HepG2 (cell line): ENCODE results near the gene CIBAR2. TPM values are rescaled to one million over a fixed set of nuclear protein-coding genes. Genes with fewer than 3 reads are reported as not detected.

Experiments
- ATAC-seq: fragments of 200-7000 bp; cut with Tn5 transposase; 3 replicates; pipeline ENCODE4 v1.9.1; 2020; ENCODE audit warnings: mild to moderate bottlenecking, moderate library complexity
- BruUV-seq: library from RNA; stranded (reverse); fragments of 400-500 nt; replicated peaks from 2 replicates; lab custom pipeline; 2021; lab: Mats Ljungman, UMichigan
- CTCF ChIA-PET: fragments of 300-600 bp; formaldehyde crosslinking; extraction: SDS; loops from one replicate; lab custom pipeline; 2021; ENCODE audit warnings: low total read pairs, inconsistent platforms, low intra/inter-chr PET ratio; lab: Yijun Ruan, JAX
- POLR2A ChIA-PET: fragments of 350-600 bp; sonication (Branson Sonifier 250); formaldehyde crosslinking; loops from one replicate; lab custom pipeline; 2020; ENCODE audit warnings: antibody characterized with exemption, inconsistent platforms; lab: Yijun Ruan, JAX
- DNase-seq: peaks from one replicate; pipeline ENCODE4 v3.0.0-alpha.2; 2015; ENCODE audit warnings: low spot score
- FAIRE-seq: peaks from 3 replicates; lab custom pipeline; 2011; peaks lifted over from hg19 to GRCh38; lab: Jason Lieb, UNC
- H2AFZ ChIP-seq: one replicate; pipeline ENCODE4 v1.6.1; 2011; ENCODE audit warnings: low read length, inconsistent platforms
- H3K27ac ChIP-seq: fragments of 300-600 bp; 3 replicates; pipeline ENCODE4 v1.8.0; 2011; ENCODE audit warnings: mixed run types, mild to moderate bottlenecking, mixed read lengths, low read length, inconsistent platforms; ENCODE audit not compliant: insufficient read depth; ENCODE audit errors: extremely low read length
- H3K27me3 ChIP-seq, 2 experiments: fragments of 200-600 bp in 1 of 2; 2 replicates in 1 of 2; 3 replicates in 1 of 2; pipeline versions ENCODE4 v1.6.0 to v1.8.0; 2011; ENCODE audit warnings: low read length in 2 of 2, mild to moderate bottlenecking in 2 of 2, moderate library complexity in 2 of 2, inconsistent platforms in 1 of 2; ENCODE audit not compliant: insufficient read depth in 2 of 2, control insufficient read depth in 1 of 2
- H3K36me3 ChIP-seq, 2 experiments: fragments of 200-600 bp in 1 of 2; replicated peaks in 1 of 2; 2 replicates in 1 of 2; 3 replicates in 1 of 2; pipeline versions ENCODE4 v1.5.1 to v1.8.0; 2011; ENCODE audit warnings: low read length in 2 of 2, inconsistent platforms in 1 of 2; ENCODE audit not compliant: insufficient read depth in 2 of 2, control insufficient read depth in 1 of 2
- H3K4me1 ChIP-seq: 2 replicates; pipeline ENCODE4 v1.5.1; 2012; ENCODE audit warnings: low read length, inconsistent platforms; ENCODE audit not compliant: insufficient read depth
- H3K4me2 ChIP-seq: 2 replicates; pipeline ENCODE4 v1.6.0; 2011; ENCODE audit warnings: low read depth, low read length, inconsistent platforms
- H3K4me3 ChIP-seq, 3 experiments: fragments of 200-600 bp in 1 of 3; sonication (generic), shearing (Covaris generic) in 1 of 3; replicated peaks in 1 of 3; 2 replicates each; pipeline ENCODE4 v1.5.1; 2011 to 2016; ENCODE audit warnings: low read length in 3 of 3, inconsistent platforms in 2 of 3, low read depth in 2 of 3, mild to moderate bottlenecking in 2 of 3, control low read depth in 1 of 3, mixed read lengths in 1 of 3; ENCODE audit not compliant: insufficient read depth in 1 of 3
- H3K79me2 ChIP-seq: one replicate; pipeline ENCODE4 v1.6.1; 2011; ENCODE audit warnings: low read length, inconsistent platforms; ENCODE audit not compliant: insufficient read depth
- H3K9ac ChIP-seq: 2 replicates; pipeline ENCODE4 v1.6.0; 2011; ENCODE audit warnings: mild to moderate bottlenecking, low read depth, low read length, inconsistent platforms; ENCODE audit not compliant: insufficient read depth
- H3K9me3 ChIP-seq: 2 replicates; pipeline ENCODE4 v1.5.1; 2012; ENCODE audit warnings: mild to moderate bottlenecking, low read length
- H4K20me1 ChIP-seq: 2 replicates; pipeline ENCODE4 v1.6.0; 2011; ENCODE audit warnings: inconsistent platforms, mild to moderate bottlenecking, low read length, moderate library complexity; ENCODE audit not compliant: insufficient read depth
- GABPB1 ChIP-seq: IDR thresholded peaks from 2 replicates; pipeline ENCODE4 v1.6.1; 2016; ENCODE audit warnings: mild to moderate bottlenecking, missing genetic modification reagents, moderate library complexity, missing compliant biosample characterization
- JARID2 ChIP-seq: sonication (generic); formaldehyde crosslinking; IDR thresholded peaks from 2 replicates; pipeline ENCODE4 v1.8.1; 2023; ENCODE audit warnings: missing genetic modification reagents, inconsistent platforms; ENCODE audit not compliant: insufficient replicate concordance
- MED13 ChIP-seq: sonication (generic); formaldehyde crosslinking; IDR thresholded peaks from 2 replicates; pipeline ENCODE4 v1.5.0; 2020; ENCODE audit warnings: missing genetic modification reagents
- POLR2AphosphoS5 ChIP-seq: IDR thresholded peaks from 2 replicates; pipeline ENCODE4 v1.6.1; 2012; ENCODE audit warnings: low read depth, low read length
- ZNF607 ChIP-seq: sonication (generic); formaldehyde crosslinking; IDR thresholded peaks from 2 replicates; pipeline ENCODE4 v1.5.1; 2020; ENCODE audit warnings: missing genetic modification reagents, mild to moderate bottlenecking, borderline replicate concordance
- ZNF747 ChIP-seq: sonication (generic); formaldehyde crosslinking; IDR thresholded peaks from 2 replicates; pipeline ENCODE4 v1.8.1; 2023; ENCODE audit warnings: missing genetic modification reagents, mild to moderate bottlenecking, borderline replicate concordance
- WGBS: methylation state at CpG from one replicate; pipeline ENCODE4 v1.1.6; 2017; ENCODE audit warnings: low lambda C conversion rate; 5-methylcytosine and 5-hydroxymethylcytosine counted together
- in situ Hi-C: cut with HindIII; loops from 2 replicates; pipeline ENCODE4 v1.10.0; 2017; ENCODE audit warnings: low pct_unique_long_range_greater_than_20kb; ENCODE audit not compliant: extremely low pct_ligation_motif_present
- intact Hi-C: fragments of 100-400 bp; cut with micrococcal nuclease; formaldehyde crosslinking; loops from one replicate; pipeline ENCODE4 v1.10.0; 2022; ENCODE audit not compliant: unreplicated experiment
- polyA plus RNA-seq, 8 experiments: library from polyadenylated mRNA; depleted of rRNA in 3 of 8; stranded (reverse) in 7 of 8; unstranded in 1 of 8; fragments of >200 nt; fragmentation: Illumina TruSeq in 4 of 8; extraction: Trizol in 4 of 8; gene quantifications; 2 replicates each; pipeline versions ENCODE4 v1.2.1 to v1.2.3, GENCODE V29; 2011 to 2016; ENCODE audit warnings: low read depth in 4 of 8, missing spikeins in 1 of 8, mixed read lengths in 1 of 8; ENCODE audit not compliant: insufficient read depth in 1 of 8
- total RNA-seq, 5 experiments: library from RNA; depleted of rRNA; stranded (reverse); fragments of >200 nt; fragmentation: Illumina TruSeq; extraction: Trizol; gene quantifications; 2 replicates each; pipeline ENCODE4 v1.2.3, GENCODE V29; 2016; ENCODE audit warnings: low read depth in 1 of 5
- TF ChIP-seq, protein P1 (sequence below): sonication (generic); formaldehyde crosslinking; IDR thresholded peaks from 2 replicates; pipeline ENCODE4 v1.9.0; 2021; ENCODE audit warnings: missing genetic modification reagents, borderline replicate concordance
- TF ChIP-seq, protein P2 (sequence below): sonication (generic); formaldehyde crosslinking; IDR thresholded peaks from 2 replicates; pipeline ENCODE4 v1.4.0; 2020; ENCODE audit warnings: missing genetic modification reagents, borderline replicate concordance

The CIBAR2 gene
- total and polyA plus RNA-seq, 2 of the 13 experiments (the other 11 are each of a cell fraction or from before 2014, with no cell fraction given): not detected

DNA sequence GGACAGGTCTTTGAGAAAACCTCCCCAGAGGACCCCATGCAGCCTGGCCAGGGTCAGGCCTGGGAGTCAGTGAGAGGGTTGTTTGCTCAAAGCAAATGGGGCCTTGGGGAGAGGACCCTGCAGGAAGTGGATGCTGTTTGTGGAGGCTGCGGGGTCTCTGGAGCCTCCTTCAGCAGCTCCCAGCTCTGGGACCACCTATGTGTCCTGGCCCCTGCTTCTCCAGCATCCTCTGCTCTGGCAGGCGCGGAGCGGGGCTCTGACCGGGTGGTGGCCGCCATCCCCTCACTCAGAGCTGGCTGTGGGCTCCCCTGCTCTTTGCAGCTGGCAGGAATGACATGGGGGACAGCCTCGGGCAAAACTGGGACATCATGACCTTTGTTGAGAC lies 29.8 kb upstream of the CIBAR2 start:
- WGBS: 61% methylated on average over 6 of the region's 7 CpGs
- Histone ChIP-seq H3K79me2 (no peaks in the 10 kb centered on the region), H3K4me1 (peaks cover 98% of the 10 kb centered on the region), H2AFZ (no peak overlapping the region), H3K4me3 (peak overlapping the region in 1 of 3 experiments; percentile 59; a peak in 1 of 6 replicates), H4K20me1 (no peaks in the 10 kb centered on the region), H3K36me3 (no peaks in the 10 kb centered on the region), H3K9ac (no peak overlapping the region), H3K9me3 (no peaks in the 10 kb centered on the region), H3K27me3 (peaks cover 2 to 43% of the 10 kb centered on the region in 2 experiments), H3K4me2 (peak overlapping the region; percentile 77), H3K27ac (no peak overlapping the region)
- BruUV-seq: no TSS peak
- DNase-seq (no peak), FAIRE-seq (no peak), ATAC-seq (peak; percentile 10)
- POLR2A ChIA-PET: interaction anchor here (1.1 to 11.3 kb wide), 7 partner anchors 10 to 31 kb away, joined by 4 to 293 read pairs (median 4); no protein-coding TSS in a partner anchor
- CTCF ChIA-PET: interaction anchor here (1.4 kb wide), 1 partner anchor 30 kb away, joined by 4 read pairs; no protein-coding TSS in a partner anchor
- intact Hi-C loops: no loop called here
- in situ Hi-C loops: no loop called here
- no peak for TF ChIP-seq MED13
- peak; percentile 46; the same call in 1 of the 2 replicates for TF ChIP-seq ZNF607 (CRISPR knock-in tag)
- TF ChIP-seq ZNF747 (CRISPR knock-in tag): 0 out of 2 replicates have a peak, but pooled peaks have one; percentile 22
- TF ChIP-seq POLR2AphosphoS5: no peak
- TF ChIP-seq JARID2 (CRISPR knock-in tag): no peak
- no peak for TF ChIP-seq GABPB1 (CRISPR knock-in tag)
- TF ChIP-seq, protein P1, sequence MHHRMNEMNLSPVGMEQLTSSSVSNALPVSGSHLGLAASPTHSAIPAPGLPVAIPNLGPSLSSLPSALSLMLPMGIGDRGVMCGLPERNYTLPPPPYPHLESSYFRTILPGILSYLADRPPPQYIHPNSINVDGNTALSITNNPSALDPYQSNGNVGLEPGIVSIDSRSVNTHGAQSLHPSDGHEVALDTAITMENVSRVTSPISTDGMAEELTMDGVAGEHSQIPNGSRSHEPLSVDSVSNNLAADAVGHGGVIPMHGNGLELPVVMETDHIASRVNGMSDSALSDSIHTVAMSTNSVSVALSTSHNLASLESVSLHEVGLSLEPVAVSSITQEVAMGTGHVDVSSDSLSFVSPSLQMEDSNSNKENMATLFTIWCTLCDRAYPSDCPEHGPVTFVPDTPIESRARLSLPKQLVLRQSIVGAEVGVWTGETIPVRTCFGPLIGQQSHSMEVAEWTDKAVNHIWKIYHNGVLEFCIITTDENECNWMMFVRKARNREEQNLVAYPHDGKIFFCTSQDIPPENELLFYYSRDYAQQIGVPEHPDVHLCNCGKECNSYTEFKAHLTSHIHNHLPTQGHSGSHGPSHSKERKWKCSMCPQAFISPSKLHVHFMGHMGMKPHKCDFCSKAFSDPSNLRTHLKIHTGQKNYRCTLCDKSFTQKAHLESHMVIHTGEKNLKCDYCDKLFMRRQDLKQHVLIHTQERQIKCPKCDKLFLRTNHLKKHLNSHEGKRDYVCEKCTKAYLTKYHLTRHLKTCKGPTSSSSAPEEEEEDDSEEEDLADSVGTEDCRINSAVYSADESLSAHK (CRISPR knock-in tag): no peak
- TF ChIP-seq, protein P2, sequence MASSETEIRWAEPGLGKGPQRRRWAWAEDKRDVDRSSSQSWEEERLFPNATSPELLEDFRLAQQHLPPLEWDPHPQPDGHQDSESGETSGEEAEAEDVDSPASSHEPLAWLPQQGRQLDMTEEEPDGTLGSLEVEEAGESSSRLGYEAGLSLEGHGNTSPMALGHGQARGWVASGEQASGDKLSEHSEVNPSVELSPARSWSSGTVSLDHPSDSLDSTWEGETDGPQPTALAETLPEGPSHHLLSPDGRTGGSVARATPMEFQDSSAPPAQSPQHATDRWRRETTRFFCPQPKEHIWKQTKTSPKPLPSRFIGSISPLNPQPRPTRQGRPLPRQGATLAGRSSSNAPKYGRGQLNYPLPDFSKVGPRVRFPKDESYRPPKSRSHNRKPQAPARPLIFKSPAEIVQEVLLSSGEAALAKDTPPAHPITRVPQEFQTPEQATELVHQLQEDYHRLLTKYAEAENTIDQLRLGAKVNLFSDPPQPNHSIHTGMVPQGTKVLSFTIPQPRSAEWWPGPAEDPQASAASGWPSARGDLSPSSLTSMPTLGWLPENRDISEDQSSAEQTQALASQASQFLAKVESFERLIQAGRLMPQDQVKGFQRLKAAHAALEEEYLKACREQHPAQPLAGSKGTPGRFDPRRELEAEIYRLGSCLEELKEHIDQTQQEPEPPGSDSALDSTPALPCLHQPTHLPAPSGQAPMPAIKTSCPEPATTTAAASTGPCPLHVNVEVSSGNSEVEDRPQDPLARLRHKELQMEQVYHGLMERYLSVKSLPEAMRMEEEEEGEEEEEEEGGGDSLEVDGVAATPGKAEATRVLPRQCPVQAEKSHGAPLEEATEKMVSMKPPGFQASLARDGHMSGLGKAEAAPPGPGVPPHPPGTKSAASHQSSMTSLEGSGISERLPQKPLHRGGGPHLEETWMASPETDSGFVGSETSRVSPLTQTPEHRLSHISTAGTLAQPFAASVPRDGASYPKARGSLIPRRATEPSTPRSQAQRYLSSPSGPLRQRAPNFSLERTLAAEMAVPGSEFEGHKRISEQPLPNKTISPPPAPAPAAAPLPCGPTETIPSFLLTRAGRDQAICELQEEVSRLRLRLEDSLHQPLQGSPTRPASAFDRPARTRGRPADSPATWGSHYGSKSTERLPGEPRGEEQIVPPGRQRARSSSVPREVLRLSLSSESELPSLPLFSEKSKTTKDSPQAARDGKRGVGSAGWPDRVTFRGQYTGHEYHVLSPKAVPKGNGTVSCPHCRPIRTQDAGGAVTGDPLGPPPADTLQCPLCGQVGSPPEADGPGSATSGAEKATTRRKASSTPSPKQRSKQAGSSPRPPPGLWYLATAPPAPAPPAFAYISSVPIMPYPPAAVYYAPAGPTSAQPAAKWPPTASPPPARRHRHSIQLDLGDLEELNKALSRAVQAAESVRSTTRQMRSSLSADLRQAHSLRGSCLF: no peak
